Mesendoderm (in vitro differentiated cells): ENCODE data around the gene PCF11. TPM values are rescaled to one million over a fixed set of nuclear protein-coding genes. Genes with fewer than 3 reads are reported as not detected.

Experiments used
- DNase-seq: peaks from one replicate; pipeline ENCODE4 v3.0.0; 2013
- H2AK5ac ChIP-seq: 2 replicates; pipeline ENCODE4 v1.6.1; 2013; ENCODE audit warnings: low read length, inconsistent platforms
- H2BK120ac ChIP-seq: 2 replicates; pipeline ENCODE4 v1.6.1; 2013; ENCODE audit warnings: low read depth, mild to moderate bottlenecking, low read length, moderate library complexity, mixed read lengths
- H2BK15ac ChIP-seq: replicated peaks from 2 replicates; pipeline ENCODE4 v1.6.1; 2013; ENCODE audit warnings: low read depth, mild to moderate bottlenecking, moderate library complexity
- H2BK5ac ChIP-seq: 2 replicates; pipeline ENCODE4 v1.6.1; 2013; ENCODE audit warnings: low read length, inconsistent platforms
- H3K18ac ChIP-seq: 2 replicates; pipeline ENCODE4 v1.6.1; 2013; ENCODE audit warnings: mild to moderate bottlenecking, low read length, mixed read lengths
- H3K23ac ChIP-seq: one replicate; pipeline ENCODE4 v1.6.1; 2013; ENCODE audit warnings: low read length
- H3K27ac ChIP-seq: 2 replicates; pipeline ENCODE4 v1.5.1; 2013; ENCODE audit warnings: low read depth, mild to moderate bottlenecking, inconsistent platforms, low read length, moderate library complexity
- H3K27me3 ChIP-seq: 2 replicates; pipeline ENCODE4 v1.6.1; 2013; ENCODE audit warnings: low read length, control low read depth, mild to moderate bottlenecking, inconsistent platforms; ENCODE audit not compliant: insufficient read depth, poor library complexity
- H3K36me3 ChIP-seq: 2 replicates; pipeline ENCODE4 v1.6.1; 2013; ENCODE audit warnings: low read length, inconsistent platforms; ENCODE audit not compliant: control insufficient read depth, insufficient read depth
- H3K4ac ChIP-seq: one replicate; pipeline ENCODE4 v1.6.1; 2013; ENCODE audit warnings: low read depth, mild to moderate bottlenecking, low read length, moderate library complexity
- H3K4me1 ChIP-seq: 2 replicates; pipeline ENCODE4 v1.6.1; 2013; ENCODE audit warnings: low read depth, low read length, inconsistent platforms; ENCODE audit not compliant: control insufficient read depth
- H3K4me2 ChIP-seq: 2 replicates; pipeline ENCODE4 v1.6.1; 2013; ENCODE audit warnings: low read length
- H3K4me3 ChIP-seq: 2 replicates; pipeline ENCODE4 v1.5.1; 2013; ENCODE audit warnings: mild to moderate bottlenecking, low read length
- H3K56ac ChIP-seq: one replicate; pipeline ENCODE4 v1.6.1; 2013; ENCODE audit warnings: low read length
- H3K79me1 ChIP-seq: 2 replicates; pipeline ENCODE4 v1.6.1; 2013; ENCODE audit warnings: low read length, inconsistent platforms
- H3K79me2 ChIP-seq: 2 replicates; pipeline ENCODE4 v1.6.1; 2013; ENCODE audit warnings: mild to moderate bottlenecking, low read length; ENCODE audit not compliant: control insufficient read depth, insufficient read depth
- H3K9ac ChIP-seq: 2 replicates; pipeline ENCODE4 v1.6.1; 2013; ENCODE audit warnings: low read length, inconsistent platforms
- H4K5ac ChIP-seq: one replicate; pipeline ENCODE4 v1.6.1; 2013; ENCODE audit warnings: low read length
- H4K8ac ChIP-seq: one replicate; pipeline ENCODE4 v1.6.1; 2013; ENCODE audit warnings: low read depth, mild to moderate bottlenecking, control low read depth, low read length, moderate library complexity
- WGBS: extraction: QIAGEN DNeasy Blood & Tissue Kit; methylation state at CpG from one replicate; pipeline ENCODE4 v1.1.7; 2013; ENCODE audit warnings: low lambda C conversion rate, missing lambda C conversion rate; ENCODE audit not compliant: insufficient coverage; ENCODE audit errors: extremely low coverage; 5-methylcytosine and 5-hydroxymethylcytosine counted together
- polyA plus RNA-seq, 2 experiments: library from polyadenylated mRNA; stranded (reverse); fragments of 200-250 nt; gene quantifications; one replicate each; pipeline ENCODE4 v1.2.3, GENCODE V29; 2013

Gene PCF11
- polyA plus RNA-seq (2013, experiment 1 of 2) = 32.5 TPM
- polyA plus RNA-seq (2013, experiment 2 of 2) = 32.6 TPM

- H2AK5ac ChIP-seq = no peak within 1 kb of the TSS
- H3K18ac ChIP-seq = peak within 1 kb of the TSS; percentile 88
- peak within 1 kb of the TSS; percentile 82 for H3K4me3 ChIP-seq
- H3K9ac ChIP-seq = peak within 1 kb of the TSS; percentile 88
- H3K27ac ChIP-seq = peak within 1 kb of the TSS; percentile 96
- peak within 1 kb of the TSS; percentile 90 for H3K4ac ChIP-seq
- peak within 1 kb of the TSS; percentile 82 for H4K5ac ChIP-seq
- H3K4me2 ChIP-seq = peak within 1 kb of the TSS; percentile 96
- H2BK120ac ChIP-seq = no peak within 1 kb of the TSS
- no peak within 1 kb of the TSS for H2BK15ac ChIP-seq
- H4K8ac ChIP-seq = peak within 1 kb of the TSS; percentile 82
- H3K56ac ChIP-seq = peak within 1 kb of the TSS; percentile 98
- H3K36me3 ChIP-seq = no peaks in the 10 kb centered on the region
- H3K23ac ChIP-seq = peak within 1 kb of the TSS; percentile 29
- H3K27me3 ChIP-seq = no peaks in the 10 kb centered on the region
- peaks cover 45% of the 10 kb centered on the region for H3K79me2 ChIP-seq
- no peak for DNase-seq
- peak within 1 kb of the TSS; percentile 64 for H2BK5ac ChIP-seq
- peaks cover 6% of the 10 kb centered on the region for H3K4me1 ChIP-seq
- H3K79me1 ChIP-seq = no peaks in the 10 kb centered on the region
- WGBS = no CpG with 5 or more reads among the region's 55 CpGs
Observed at GRCh38 chr11:83156996-83157593, at the start of gene PCF11. PCF11 (plus strand) TSS chr11:83157131; CDS start chr11:83157440, 309 bp downstream.

- Histone ChIP-seq H3K4me2 (no peak overlapping the region), H4K5ac (no peak overlapping the region), H4K8ac (no peak overlapping the region), H3K79me1 (no peaks in the 10 kb centered on the region), H3K4ac (no peak overlapping the region), H2BK5ac (no peak overlapping the region), H3K56ac (no peak overlapping the region), H3K4me1 (no peaks in the 10 kb centered on the region), H2AK5ac (no peak overlapping the region), H3K79me2 (no peaks in the 10 kb centered on the region), H3K9ac (no peak overlapping the region), H3K4me3 (no peak overlapping the region), H3K27ac (no peak overlapping the region), H3K23ac (no peak overlapping the region), H3K36me3 (no peaks in the 10 kb centered on the region), H2BK120ac (no peak overlapping the region), H2BK15ac (no peak overlapping the region), H3K18ac (no peak overlapping the region), H3K27me3 (no peaks in the 10 kb centered on the region)
- WGBS = no CpG with 5 or more reads among the region's 2 CpGs
- no peak for DNase-seq
Observed at GRCh38 chr11:83112886-83113285, 44.0 kb upstream of the PCF11 start.

GRCh38 chr11:83115026-83115425 is 41.9 kb upstream of the PCF11 start:
- H2BK5ac ChIP-seq = no peak overlapping the region
- H2AK5ac ChIP-seq = no peak overlapping the region
- H3K23ac ChIP-seq = no peak overlapping the region
- H2BK15ac ChIP-seq = no peak overlapping the region
- no peaks in the 10 kb centered on the region for H3K27me3 ChIP-seq
- no peaks in the 10 kb centered on the region for H3K4me1 ChIP-seq
- H4K5ac ChIP-seq = no peak overlapping the region
- no peak overlapping the region for H3K18ac ChIP-seq
- no peak overlapping the region for H4K8ac ChIP-seq
- no peak overlapping the region for H3K56ac ChIP-seq
- H3K36me3 ChIP-seq = no peaks in the 10 kb centered on the region
- H3K79me1 ChIP-seq = no peaks in the 10 kb centered on the region
- H3K9ac ChIP-seq = no peak overlapping the region
- no peaks in the 10 kb centered on the region for H3K79me2 ChIP-seq
- H3K27ac ChIP-seq = no peak overlapping the region
- H3K4me3 ChIP-seq = no peak overlapping the region
- H2BK120ac ChIP-seq = no peak overlapping the region
- no peak for DNase-seq
- H3K4me2 ChIP-seq = no peak overlapping the region
- no peak overlapping the region for H3K4ac ChIP-seq
- no CpG with 5 or more reads among the region's 3 CpGs for WGBS

- Histone ChIP-seq H3K4me2 (no peak overlapping the region), H3K9ac (no peak overlapping the region), H3K79me1 (no peaks in the 10 kb centered on the region), H3K4me1 (no peaks in the 10 kb centered on the region), H2BK5ac (no peak overlapping the region), H2BK120ac (no peak overlapping the region), H4K5ac (no peak overlapping the region), H3K18ac (no peak overlapping the region), H3K4ac (no peak overlapping the region), H3K27me3 (no peaks in the 10 kb centered on the region), H3K56ac (no peak overlapping the region), H3K79me2 (no peaks in the 10 kb centered on the region), H3K27ac (no peak overlapping the region), H3K4me3 (no peak overlapping the region), H4K8ac (no peak overlapping the region), H3K36me3 (no peaks in the 10 kb centered on the region), H3K23ac (no peak overlapping the region), H2AK5ac (no peak overlapping the region), H2BK15ac (no peak overlapping the region)
- no CpG with 5 or more reads among the region's 5 CpGs for WGBS
- DNase-seq = peak; percentile 19
Observed at GRCh38 chr11:83115551-83115950, 41.4 kb upstream of the PCF11 start.

- no peak for DNase-seq
- H2BK15ac ChIP-seq = no peak overlapping the region
- no peak overlapping the region for H3K9ac ChIP-seq
- H3K18ac ChIP-seq = no peak overlapping the region
- H3K4me3 ChIP-seq = no peak overlapping the region
- H3K79me2 ChIP-seq = no peaks in the 10 kb centered on the region
- H3K79me1 ChIP-seq = no peaks in the 10 kb centered on the region
- H3K4me1 ChIP-seq = no peaks in the 10 kb centered on the region
- no peak overlapping the region for H2AK5ac ChIP-seq
- H3K27ac ChIP-seq = no peak overlapping the region
- H3K27me3 ChIP-seq = no peaks in the 10 kb centered on the region
- H3K4me2 ChIP-seq = no peak overlapping the region
- H4K8ac ChIP-seq = no peak overlapping the region
- no peak overlapping the region for H3K4ac ChIP-seq
- no peak overlapping the region for H4K5ac ChIP-seq
- H2BK120ac ChIP-seq = no peak overlapping the region
- H3K56ac ChIP-seq = no peak overlapping the region
- H3K23ac ChIP-seq = no peak overlapping the region
- no peak overlapping the region for H2BK5ac ChIP-seq
- no peaks in the 10 kb centered on the region for H3K36me3 ChIP-seq
- WGBS = no CpG with 5 or more reads among the region's 3 CpGs
Observed at GRCh38 chr11:83116015-83116641, 40.8 kb upstream of the PCF11 start.

- H2BK120ac ChIP-seq = no peak overlapping the region
- H3K4ac ChIP-seq = no peak overlapping the region
- no peak overlapping the region for H2AK5ac ChIP-seq
- H3K4me1 ChIP-seq = no peaks in the 10 kb centered on the region
- no peak overlapping the region for H3K18ac ChIP-seq
- H3K36me3 ChIP-seq = no peaks in the 10 kb centered on the region
- no peaks in the 10 kb centered on the region for H3K27me3 ChIP-seq
- DNase-seq = no peak
- no peak overlapping the region for H4K5ac ChIP-seq
- H3K79me2 ChIP-seq = no peaks in the 10 kb centered on the region
- H3K23ac ChIP-seq = no peak overlapping the region
- no peak overlapping the region for H2BK5ac ChIP-seq
- no peak overlapping the region for H3K4me2 ChIP-seq
- H3K56ac ChIP-seq = no peak overlapping the region
- no peak overlapping the region for H3K27ac ChIP-seq
- no peak overlapping the region for H3K4me3 ChIP-seq
- no peak overlapping the region for H3K9ac ChIP-seq
- no peak overlapping the region for H2BK15ac ChIP-seq
- no peaks in the 10 kb centered on the region for H3K79me1 ChIP-seq
- H4K8ac ChIP-seq = no peak overlapping the region
Observed at GRCh38 chr11:83118814-83119213, 38.1 kb upstream of the PCF11 start.
